GM21717 (cell line): Measurements from ENCODE around the gene STRN3.

ENCODE experiments used
- ATAC-seq: cut with Tn5 transposase; IDR thresholded peaks from one replicate; pipeline ENCODE4 v1.9.1; 2021; ENCODE audit warnings: mild to moderate bottlenecking, moderate library complexity; ENCODE audit not compliant: unreplicated experiment

The STRN3 gene

GRCh38 chr14:30874999-30875787 is 151.0 kb downstream of the STRN3 start:
- peak; percentile 34 for ATAC-seq

- ATAC-seq, result peak; percentile 72
These were observed 151.8 kb downstream of the STRN3 start, which contains the start of gene COCH for GRCh38 chr14:30874120-30874998. Gene COCH, plus strand, starts transcription at chr14:30874559. Its CDS starts 380 bp downstream, at chr14:30874939.

- ATAC-seq, result no peak
These were observed 152.7 kb downstream of the STRN3 start for GRCh38 chr14:30873308-30874119.

- no peak for ATAC-seq
These were observed 153.6 kb downstream of the STRN3 start for GRCh38 chr14:30872602-30873001.

GRCh38 chr14:30869551-30870155 is 156.5 kb downstream of the STRN3 start:
- ATAC-seq, result no peak

GRCh38 chr14:30868736-30869135 is 157.4 kb downstream of the STRN3 start:
- ATAC-seq, result no peak

GRCh38 chr14:30864934-30865333 is 161.2 kb downstream of the STRN3 start:
- ATAC-seq, result no peak

GRCh38 chr14:30861200-30861599 is 165.0 kb downstream of the STRN3 start:
- ATAC-seq, result no peak

GRCh38 chr14:30855345-30856037 is 170.7 kb downstream of the STRN3 start:
- ATAC-seq, result peak; percentile 46

GRCh38 chr14:30854492-30854891 is 171.7 kb downstream of the STRN3 start:
- ATAC-seq, result no peak

- ATAC-seq, result no peak
These were observed 172.2 kb downstream of the STRN3 start for GRCh38 chr14:30853946-30854345.

GRCh38 chr14:30849983-30850382 is 176.2 kb downstream of the STRN3 start:
- ATAC-seq, result no peak

- peak; percentile 92 for ATAC-seq
These were observed 176.8 kb downstream of the STRN3 start for GRCh38 chr14:30849354-30849753.

- peak; percentile 37 for ATAC-seq
These were observed 177.5 kb downstream of the STRN3 start for GRCh38 chr14:30848449-30849240.
